OCI-LY1 (cell line): ENCODE measurements around the gene EFHC2.

ENCODE experiments used
- H2AFZ ChIP-seq: fragments of 200-600 bp; sonication (generic), shearing (Covaris generic); 2 replicates; pipeline ENCODE4 v1.6.0; 2014; ENCODE audit warnings: antibody characterized with exemption, mild to moderate bottlenecking, low read length
- H3F3A ChIP-seq: fragments of 200-600 bp; sonication (generic), shearing (Covaris generic); 2 replicates; pipeline ENCODE4 v1.6.0; 2014; ENCODE audit warnings: mild to moderate bottlenecking, antibody characterized with exemption, low read length, moderate library complexity; ENCODE audit not compliant: insufficient read depth
- H3K27ac ChIP-seq: fragments of 200-600 bp; sonication (generic); 2 replicates; pipeline ENCODE4 v1.5.1; 2014; ENCODE audit warnings: low read length, mixed run types, mild to moderate bottlenecking, low read depth; ENCODE audit not compliant: poor library complexity, severe bottlenecking
- H3K27me3 ChIP-seq: fragments of 200-600 bp; sonication (generic); 2 replicates; pipeline ENCODE4 v1.6.0; 2014; ENCODE audit warnings: antibody characterized with exemption, mild to moderate bottlenecking, low read length, moderate library complexity; ENCODE audit not compliant: insufficient read depth
- H3K36me3 ChIP-seq: fragments of 200-600 bp; sonication (generic); 2 replicates; pipeline ENCODE4 v1.6.1; 2014; ENCODE audit warnings: mild to moderate bottlenecking, antibody characterized with exemption, low read length, moderate library complexity, mixed read lengths; ENCODE audit not compliant: insufficient read depth
- H3K4me1 ChIP-seq: fragments of 200-600 bp; sonication (generic); 2 replicates; pipeline ENCODE4 v1.5.1; 2014; ENCODE audit warnings: mild to moderate bottlenecking, low read length, moderate library complexity; ENCODE audit not compliant: insufficient read depth, severe bottlenecking
- H3K4me2 ChIP-seq: fragments of 200-600 bp; sonication (generic), shearing (Covaris generic); 2 replicates; pipeline ENCODE4 v1.6.1; 2014; ENCODE audit warnings: low read length
- H3K4me3 ChIP-seq: fragments of 200-600 bp; sonication (generic); 2 replicates; pipeline ENCODE4 v1.5.1; 2014; ENCODE audit warnings: low read length, low read depth, mild to moderate bottlenecking, mixed read lengths; ENCODE audit not compliant: poor library complexity, severe bottlenecking
- H3K79me2 ChIP-seq: fragments of 200-600 bp; shearing (Covaris generic); 2 replicates; pipeline ENCODE4 v1.6.1; 2016; ENCODE audit warnings: mixed run types, low read length, mixed read lengths; ENCODE audit not compliant: insufficient read depth
- H3K9ac ChIP-seq: fragments of 200-600 bp; sonication (generic), shearing (Covaris generic); 2 replicates; pipeline ENCODE4 v1.6.1; 2014; ENCODE audit warnings: mild to moderate bottlenecking, low read length, mixed read lengths
- H3K9me2 ChIP-seq: fragments of 200-600 bp; sonication (generic), shearing (Covaris generic); 2 replicates; pipeline ENCODE4 v1.6.1; 2014; ENCODE audit warnings: low read depth, mild to moderate bottlenecking, low read length, mixed read lengths
- H3K9me3 ChIP-seq: fragments of 200-600 bp; shearing (Covaris generic); 2 replicates; pipeline ENCODE4 v1.6.1; 2014; ENCODE audit warnings: low read length, mixed read lengths
- H4K20me1 ChIP-seq: fragments of 200-600 bp; sonication (generic), shearing (Covaris generic); 2 replicates; pipeline ENCODE4 v1.6.0; 2016; ENCODE audit warnings: mild to moderate bottlenecking, low read length; ENCODE audit not compliant: insufficient read depth
- EZH2 ChIP-seq: fragments of 200-600 bp; sonication (generic), shearing (Covaris generic); IDR thresholded peaks from 2 replicates; pipeline ENCODE4 v1.8.0; 2017; ENCODE audit warnings: borderline replicate concordance, mixed run types, mild to moderate bottlenecking, antibody characterized with exemption, low read length, moderate library complexity, mixed read lengths
- TF ChIP-seq, protein P1 (sequence below): fragments of 200-600 bp; sonication (generic), shearing (Covaris generic); IDR thresholded peaks from 2 replicates; pipeline ENCODE4 v1.5.1; 2017; ENCODE audit warnings: mild to moderate bottlenecking, antibody characterized with exemption, low read length, moderate library complexity, mixed read lengths

The EFHC2 gene

DNA sequence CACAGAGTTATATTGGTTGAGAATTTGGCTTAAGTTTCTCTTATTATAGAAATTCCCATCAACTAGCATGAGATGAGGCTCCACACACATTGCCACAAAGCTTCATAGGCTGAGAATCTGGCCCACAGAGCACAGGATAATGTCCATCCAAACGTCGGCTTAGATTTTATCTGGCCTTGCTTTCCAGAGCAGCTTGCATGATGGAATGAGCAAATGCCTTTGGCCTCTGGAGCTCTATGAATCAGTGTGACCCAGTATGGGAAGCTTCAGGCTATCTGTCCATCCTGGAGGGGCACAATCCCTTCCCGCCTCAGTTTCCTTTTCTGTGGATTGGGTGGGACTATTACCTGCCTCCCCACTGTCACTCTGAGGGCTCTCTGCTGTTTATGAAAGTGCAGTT lies 238.8 kb downstream of the EFHC2 start:
- TF ChIP-seq, protein P1, sequence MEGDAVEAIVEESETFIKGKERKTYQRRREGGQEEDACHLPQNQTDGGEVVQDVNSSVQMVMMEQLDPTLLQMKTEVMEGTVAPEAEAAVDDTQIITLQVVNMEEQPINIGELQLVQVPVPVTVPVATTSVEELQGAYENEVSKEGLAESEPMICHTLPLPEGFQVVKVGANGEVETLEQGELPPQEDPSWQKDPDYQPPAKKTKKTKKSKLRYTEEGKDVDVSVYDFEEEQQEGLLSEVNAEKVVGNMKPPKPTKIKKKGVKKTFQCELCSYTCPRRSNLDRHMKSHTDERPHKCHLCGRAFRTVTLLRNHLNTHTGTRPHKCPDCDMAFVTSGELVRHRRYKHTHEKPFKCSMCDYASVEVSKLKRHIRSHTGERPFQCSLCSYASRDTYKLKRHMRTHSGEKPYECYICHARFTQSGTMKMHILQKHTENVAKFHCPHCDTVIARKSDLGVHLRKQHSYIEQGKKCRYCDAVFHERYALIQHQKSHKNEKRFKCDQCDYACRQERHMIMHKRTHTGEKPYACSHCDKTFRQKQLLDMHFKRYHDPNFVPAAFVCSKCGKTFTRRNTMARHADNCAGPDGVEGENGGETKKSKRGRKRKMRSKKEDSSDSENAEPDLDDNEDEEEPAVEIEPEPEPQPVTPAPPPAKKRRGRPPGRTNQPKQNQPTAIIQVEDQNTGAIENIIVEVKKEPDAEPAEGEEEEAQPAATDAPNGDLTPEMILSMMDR, result no peak
- no peak for TF ChIP-seq EZH2
- H3K4me2 ChIP-seq, result no peak overlapping the region
- H2AFZ ChIP-seq, result no peak overlapping the region
- H3K9ac ChIP-seq, result no peak overlapping the region
- no peaks in the 10 kb centered on the region for H4K20me1 ChIP-seq
- H3K9me2 ChIP-seq, result no peaks in the 10 kb centered on the region
- no peaks in the 10 kb centered on the region for H3K27me3 ChIP-seq
- no peaks in the 10 kb centered on the region for H3K36me3 ChIP-seq
- H3K4me3 ChIP-seq, result no peak overlapping the region
- no peak overlapping the region for H3K27ac ChIP-seq
- H3K9me3 ChIP-seq, result no peaks in the 10 kb centered on the region
- H3K4me1 ChIP-seq, result no peaks in the 10 kb centered on the region
- H3F3A ChIP-seq, result no peaks in the 10 kb centered on the region
- H3K79me2 ChIP-seq, result no peaks in the 10 kb centered on the region

DNA sequence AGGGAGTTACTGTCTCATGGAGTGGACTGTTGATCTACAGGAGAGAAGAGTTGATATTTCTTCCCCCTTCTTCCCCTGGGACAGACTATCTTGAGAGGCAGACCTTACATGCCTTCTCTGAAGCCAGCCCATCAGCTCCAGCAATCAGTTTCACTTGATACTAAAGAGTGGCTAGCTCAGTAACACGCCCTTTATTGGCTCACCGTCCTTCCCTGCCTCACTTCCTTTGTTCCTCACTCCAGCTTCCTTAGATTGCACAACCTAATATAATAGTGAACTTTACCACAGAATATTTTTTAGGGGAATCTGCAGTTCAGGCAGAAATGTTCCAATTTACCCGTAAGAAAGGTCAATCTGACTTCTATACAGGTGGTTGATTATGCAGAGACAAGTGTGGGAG lies 242.2 kb downstream of the EFHC2 start:
- Histone ChIP-seq H3K9me3 (no peaks in the 10 kb centered on the region), H3K4me3 (no peak overlapping the region), H3K9me2 (no peaks in the 10 kb centered on the region), H4K20me1 (no peaks in the 10 kb centered on the region), H2AFZ (no peak overlapping the region), H3K9ac (no peak overlapping the region), H3K4me2 (no peak overlapping the region), H3K27me3 (no peaks in the 10 kb centered on the region), H3K36me3 (no peaks in the 10 kb centered on the region), H3K4me1 (no peaks in the 10 kb centered on the region), H3K79me2 (no peaks in the 10 kb centered on the region), H3F3A (no peaks in the 10 kb centered on the region), H3K27ac (no peak overlapping the region)
- TF ChIP-seq, protein P1, result no peak
- TF ChIP-seq EZH2, result no peak

DNA sequence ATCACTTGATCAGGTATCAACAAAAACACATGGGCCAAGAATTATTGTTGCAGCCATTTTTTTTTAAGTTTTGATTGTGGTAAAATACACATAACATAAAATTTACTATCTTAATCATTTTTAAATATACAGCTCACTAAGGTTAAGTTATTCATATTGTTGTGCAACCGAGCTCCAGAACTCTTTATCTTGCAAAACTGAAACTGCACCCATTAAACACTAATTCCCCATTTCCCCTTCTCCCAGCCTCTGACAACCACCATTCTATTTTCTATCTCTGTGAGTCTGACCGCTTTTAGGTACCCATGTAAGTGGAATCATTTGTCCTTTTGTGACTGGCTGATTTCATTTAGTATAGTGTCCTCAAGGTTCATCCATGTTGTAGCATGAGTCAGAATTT lies 244.1 kb downstream of the EFHC2 start:
- Histone ChIP-seq H2AFZ (no peak overlapping the region), H3K4me1 (no peaks in the 10 kb centered on the region), H3K27ac (no peak overlapping the region), H3K9me3 (no peaks in the 10 kb centered on the region), H4K20me1 (no peaks in the 10 kb centered on the region), H3K4me2 (no peak overlapping the region), H3K36me3 (no peaks in the 10 kb centered on the region), H3K27me3 (no peaks in the 10 kb centered on the region), H3K9ac (no peak overlapping the region), H3F3A (no peaks in the 10 kb centered on the region), H3K4me3 (no peak overlapping the region), H3K79me2 (no peaks in the 10 kb centered on the region), H3K9me2 (no peaks in the 10 kb centered on the region)
- TF ChIP-seq, protein P1, result no peak
- TF ChIP-seq EZH2, result no peak
